HG03521 (cell line): ENCODE measurements around the gene HEMK1.

Experiments used
- ATAC-seq: cut with Tn5 transposase; IDR thresholded peaks from one replicate; pipeline ENCODE4 v1.9.1; 2021; ENCODE audit warnings: mild to moderate bottlenecking, moderate library complexity; ENCODE audit not compliant: unreplicated experiment

The HEMK1 gene

GRCh38 chr3:50600141-50600753 lies 30.9 kb downstream of the HEMK1 start:
- no peak for ATAC-seq

- no peak for ATAC-seq
Observed at GRCh38 chr3:50600841-50601591, 31.7 kb downstream of the HEMK1 start.

GRCh38 chr3:50602595-50603191 lies 33.4 kb downstream of the HEMK1 start:
- ATAC-seq: no peak

GRCh38 chr3:50603261-50604109 lies 34.2 kb downstream of the HEMK1 start:
- ATAC-seq: no peak

DNA sequence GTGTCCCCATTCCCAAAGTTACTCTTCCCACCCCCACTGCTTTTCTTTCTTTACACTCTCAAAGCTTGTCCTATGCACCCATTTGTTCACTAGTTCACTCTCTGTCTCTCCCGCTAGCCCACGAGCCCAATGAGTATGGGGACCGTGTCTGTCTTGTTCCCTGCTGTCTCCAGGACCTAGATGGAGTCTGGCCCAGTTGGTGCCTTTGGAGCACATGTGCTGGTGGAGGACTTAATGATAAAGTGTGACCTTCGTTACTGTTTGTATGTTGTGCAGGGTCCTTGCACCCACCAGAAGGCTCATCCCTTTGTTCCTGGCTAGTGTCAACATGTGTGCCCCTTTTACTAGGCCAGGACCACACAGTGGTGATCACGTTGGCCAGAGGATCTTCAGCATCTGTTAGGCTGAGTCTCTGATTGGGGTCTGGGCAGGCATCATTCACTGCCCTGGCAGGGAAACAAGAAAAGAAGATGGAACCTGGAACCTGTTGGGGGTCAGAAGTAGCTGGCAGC lies 34.8 kb downstream of the HEMK1 start:
- ATAC-seq: no peak

- no peak for ATAC-seq
Observed at GRCh38 chr3:50604628-50605588, 35.6 kb downstream of the HEMK1 start.

- ATAC-seq: no peak
Observed at GRCh38 chr3:50605901-50606326, 36.6 kb downstream of the HEMK1 start.

DNA sequence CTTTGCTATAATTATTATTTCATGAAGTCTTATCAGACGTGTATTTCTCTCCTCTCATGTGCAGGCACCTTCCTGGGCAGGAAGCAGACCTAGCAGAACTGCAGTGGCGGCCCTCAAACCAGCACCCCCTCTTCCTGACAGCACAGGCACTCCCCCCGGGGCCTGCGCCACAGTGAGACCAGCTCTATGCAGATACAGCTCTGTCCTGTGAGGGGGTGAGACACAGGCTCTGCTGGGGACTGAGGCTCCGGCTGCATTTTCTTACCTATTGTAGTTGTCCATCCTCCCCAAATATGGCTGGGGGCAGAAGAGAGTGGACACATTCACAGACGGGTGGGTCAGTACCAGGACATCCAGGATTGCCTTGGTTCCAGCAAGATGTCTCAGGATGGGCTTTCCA lies 37.3 kb downstream of the HEMK1 start:
- no peak for ATAC-seq

DNA sequence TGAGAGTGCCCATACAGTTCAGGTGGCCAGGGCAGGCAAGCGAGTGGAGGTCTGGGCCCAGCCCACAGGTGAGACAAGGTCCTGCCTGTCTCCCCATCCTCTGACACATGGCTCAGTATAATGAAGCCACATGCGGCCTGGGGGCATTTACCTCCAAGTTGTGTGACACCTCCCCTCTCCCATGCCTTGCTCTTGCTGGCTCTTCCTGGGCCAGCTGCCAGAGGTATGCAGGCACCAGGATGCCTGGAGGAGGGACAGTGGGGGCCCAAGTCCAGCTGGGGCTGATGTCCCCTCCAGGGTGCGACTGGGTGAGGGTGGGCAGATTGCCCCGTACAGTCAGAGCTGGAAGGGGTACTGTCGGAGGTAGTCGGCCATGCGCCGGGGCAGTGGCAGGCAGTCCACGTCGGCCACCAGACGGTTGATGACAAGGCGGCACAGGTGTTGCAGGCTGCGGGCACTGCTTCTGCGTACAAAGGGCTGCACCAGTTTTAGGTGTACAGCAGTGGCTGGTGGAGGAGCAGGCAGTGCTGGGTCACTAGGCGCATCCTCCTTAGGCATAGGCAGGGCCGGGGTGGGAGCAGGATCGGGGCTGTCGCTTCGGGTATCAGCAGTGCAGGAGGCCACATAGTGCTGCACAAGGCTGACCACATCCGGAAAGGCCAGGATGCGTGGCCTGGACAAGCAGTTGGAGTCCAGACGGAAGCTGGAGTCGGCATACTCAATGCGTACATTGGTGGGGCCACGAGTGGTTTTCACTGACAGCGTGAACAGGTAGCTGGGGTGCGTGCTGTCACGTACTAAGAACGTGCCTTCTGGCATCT lies 38.2 kb downstream of the HEMK1 start:
- no peak for ATAC-seq

DNA sequence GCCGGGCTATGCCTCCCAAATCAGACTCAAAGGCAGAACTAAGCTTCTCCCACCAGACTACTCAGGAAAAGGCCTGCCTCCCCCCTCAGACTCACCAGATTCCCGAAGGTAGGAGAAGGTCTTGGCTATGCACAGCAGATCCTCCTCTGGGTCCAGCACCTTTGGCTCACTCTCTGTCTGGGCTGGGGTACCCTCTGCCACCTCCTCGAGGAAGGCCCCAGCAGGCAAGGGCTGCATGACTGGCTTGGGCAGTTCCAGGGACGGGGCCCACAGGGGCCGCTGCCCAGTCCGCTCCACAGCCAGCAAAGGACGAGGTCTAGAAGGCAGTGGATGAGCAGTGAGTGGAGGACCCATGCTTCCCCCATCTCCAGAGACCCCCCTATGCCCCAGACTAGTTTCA lies 39.0 kb downstream of the HEMK1 start:
- no peak for ATAC-seq

DNA sequence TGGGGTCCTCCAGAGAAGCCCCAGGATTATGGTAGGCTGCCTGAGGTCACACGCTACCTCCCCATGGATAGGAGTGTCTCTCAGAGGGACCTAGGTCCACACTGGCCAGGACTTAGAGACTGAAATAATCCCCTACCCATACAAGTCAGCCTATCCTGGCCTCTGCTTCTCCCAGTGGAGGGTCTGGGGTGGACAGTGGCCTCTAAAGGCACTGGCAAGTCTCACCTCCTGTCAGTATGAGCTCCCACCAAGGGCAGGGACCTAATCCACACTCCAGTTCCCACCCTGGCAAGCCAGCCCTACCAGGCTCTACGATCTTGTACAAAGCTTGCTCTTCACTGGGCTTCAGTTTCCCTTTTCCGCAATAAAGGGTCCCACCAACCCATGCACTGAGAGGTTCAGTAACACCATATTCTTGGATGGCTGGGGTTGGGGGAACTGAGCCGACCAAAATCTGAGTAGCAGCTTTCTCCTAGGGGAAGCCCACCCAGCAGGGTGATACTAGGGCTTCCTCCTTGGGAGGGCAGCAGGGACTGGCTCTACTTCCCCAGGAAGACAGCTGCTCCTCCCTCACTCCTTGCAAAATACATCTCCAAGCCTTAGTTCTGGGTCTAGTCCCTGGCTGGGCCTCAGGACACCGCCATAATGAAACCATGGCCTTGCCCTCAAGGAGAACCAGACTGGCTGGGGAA lies 39.9 kb downstream of the HEMK1 start:
- ATAC-seq: no peak

DNA sequence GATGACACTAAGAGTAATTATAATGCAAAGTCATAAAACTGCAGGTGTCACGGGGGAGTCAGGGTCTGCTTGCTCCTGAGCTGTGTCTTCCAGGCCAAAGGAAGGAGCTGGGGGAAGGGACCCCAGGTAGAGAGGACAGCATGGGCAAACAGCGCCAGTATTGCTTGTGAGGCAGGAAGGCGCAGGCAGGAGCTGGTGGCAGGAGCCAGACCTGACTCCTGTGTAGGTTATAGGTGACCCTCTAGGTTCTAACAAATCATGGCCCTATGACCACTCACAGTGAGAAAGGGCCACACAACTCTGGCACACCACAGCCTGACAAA lies 40.4 kb downstream of the HEMK1 start:
- no peak for ATAC-seq

DNA sequence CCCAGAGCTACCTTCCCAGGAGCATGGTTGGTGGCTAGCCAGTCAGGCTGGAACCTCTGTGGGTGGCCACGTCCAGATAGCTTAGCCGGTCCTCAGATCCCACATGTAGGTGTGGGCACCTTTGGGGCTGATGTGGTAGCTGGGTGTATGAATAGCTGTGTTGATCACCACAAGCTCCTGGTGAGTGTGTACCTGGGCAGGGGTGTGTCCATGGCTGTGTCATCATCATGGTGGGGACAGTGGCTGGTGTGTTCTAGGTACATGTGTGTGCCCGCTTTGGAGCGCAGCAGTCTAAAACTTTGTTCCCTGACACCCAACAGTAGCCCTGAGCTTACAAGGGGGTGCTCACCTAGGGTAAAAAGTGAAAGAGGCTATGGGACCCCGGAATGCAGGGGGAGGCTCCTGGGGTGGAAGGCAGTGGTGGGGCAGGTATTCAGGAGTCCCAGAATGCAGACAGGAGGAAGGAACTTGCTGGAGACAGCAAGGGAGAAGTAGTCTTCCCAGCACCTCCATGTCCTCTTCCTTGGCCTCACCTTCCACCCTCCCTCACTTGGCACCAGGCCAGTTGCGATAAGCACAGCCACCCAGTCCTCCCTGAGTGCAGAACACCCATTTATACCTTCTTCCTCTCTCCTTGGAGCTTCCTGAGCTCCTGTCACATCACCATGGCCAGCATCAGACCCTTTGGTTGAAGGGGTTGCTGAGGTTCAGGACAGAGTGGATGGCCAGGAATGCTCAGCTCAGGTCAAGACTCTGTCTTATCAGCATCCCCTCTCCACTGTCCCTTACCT lies 41.1 kb downstream of the HEMK1 start:
- ATAC-seq: no peak

DNA sequence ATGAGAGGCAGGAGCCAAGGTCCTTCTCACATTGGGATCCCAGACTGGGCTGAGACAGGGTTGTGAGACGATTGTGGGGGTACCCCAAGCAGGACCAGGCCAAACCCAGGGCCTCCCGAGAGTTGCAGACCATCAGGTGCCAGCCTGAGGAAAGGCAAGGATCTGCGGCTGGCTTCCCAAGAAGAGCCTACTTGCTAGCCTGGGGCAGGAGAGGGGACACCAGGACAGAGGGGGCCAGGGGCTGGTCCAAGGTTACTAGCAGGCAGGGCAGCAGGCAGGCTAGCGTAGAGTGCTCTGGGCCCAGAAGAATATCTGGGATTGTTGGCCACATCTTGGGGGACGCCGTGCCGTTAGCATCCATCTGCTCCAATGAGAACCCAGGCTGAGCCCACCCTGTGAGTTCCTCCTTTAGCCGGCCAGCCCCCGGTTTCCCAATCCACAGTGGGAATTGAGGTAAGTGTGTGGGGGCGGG lies 41.7 kb downstream of the HEMK1 start:
- no peak for ATAC-seq

- ATAC-seq: peak; percentile 70
Observed at GRCh38 chr3:50611464-50612233, 42.3 kb downstream of the HEMK1 start, which contains the start of gene CISH. CISH (minus strand) TSS chr3:50611774; CDS start chr3:50611650, 124 bp downstream.

GRCh38 chr3:50612234-50612882 lies 43.0 kb downstream of the HEMK1 start:
- ATAC-seq: peak; percentile 8
